GM12874 (cell line): ENCODE results near the gene PROM2.

Source experiments
- TF ChIP-seq, protein P1 (sequence below): IDR thresholded peaks from 2 replicates; pipeline ENCODE4 v1.5.1; 2011; ENCODE audit warnings: low read depth, mild to moderate bottlenecking, control low read depth, low read length, moderate library complexity; ENCODE audit not compliant: insufficient read depth

PROM2 gene

DNA sequence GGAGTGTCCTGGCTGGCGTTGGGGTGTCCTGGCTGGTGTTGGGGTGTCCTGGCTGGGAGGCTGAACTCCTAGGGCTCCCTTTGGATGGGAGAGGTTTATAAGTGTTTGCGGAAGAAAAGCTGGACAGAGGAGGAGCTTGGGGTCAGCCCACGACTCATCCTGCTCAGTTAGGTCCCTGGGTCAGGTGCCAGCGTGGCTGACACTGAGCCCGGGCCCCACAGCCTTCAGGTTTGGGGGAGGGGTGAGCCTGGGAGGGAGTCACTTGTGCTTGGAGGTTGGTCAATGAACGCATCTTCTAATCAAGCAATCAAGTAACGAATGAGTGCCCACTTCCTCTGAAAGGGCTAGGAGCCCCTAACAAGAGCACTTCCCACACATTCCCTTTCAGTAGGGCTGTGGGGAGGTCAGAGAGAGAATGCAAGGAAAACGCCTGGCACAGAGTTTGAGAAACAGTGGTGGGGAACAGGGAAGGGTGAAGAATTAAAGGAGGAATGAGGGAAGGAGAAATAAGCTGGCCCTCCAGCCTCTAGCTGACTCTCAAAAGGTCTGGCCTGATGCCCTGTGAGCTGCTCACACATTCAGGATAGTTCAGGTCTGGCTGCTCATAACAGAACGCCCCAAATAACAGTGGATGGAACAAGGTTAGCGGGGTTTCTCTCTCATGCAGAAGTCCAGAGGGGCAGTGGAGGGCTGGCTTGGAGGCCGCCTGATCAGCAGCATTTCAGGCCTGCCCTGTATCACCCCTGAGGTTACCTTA, 23.6 kb downstream of the PROM2 start:
- TF ChIP-seq, protein P1, sequence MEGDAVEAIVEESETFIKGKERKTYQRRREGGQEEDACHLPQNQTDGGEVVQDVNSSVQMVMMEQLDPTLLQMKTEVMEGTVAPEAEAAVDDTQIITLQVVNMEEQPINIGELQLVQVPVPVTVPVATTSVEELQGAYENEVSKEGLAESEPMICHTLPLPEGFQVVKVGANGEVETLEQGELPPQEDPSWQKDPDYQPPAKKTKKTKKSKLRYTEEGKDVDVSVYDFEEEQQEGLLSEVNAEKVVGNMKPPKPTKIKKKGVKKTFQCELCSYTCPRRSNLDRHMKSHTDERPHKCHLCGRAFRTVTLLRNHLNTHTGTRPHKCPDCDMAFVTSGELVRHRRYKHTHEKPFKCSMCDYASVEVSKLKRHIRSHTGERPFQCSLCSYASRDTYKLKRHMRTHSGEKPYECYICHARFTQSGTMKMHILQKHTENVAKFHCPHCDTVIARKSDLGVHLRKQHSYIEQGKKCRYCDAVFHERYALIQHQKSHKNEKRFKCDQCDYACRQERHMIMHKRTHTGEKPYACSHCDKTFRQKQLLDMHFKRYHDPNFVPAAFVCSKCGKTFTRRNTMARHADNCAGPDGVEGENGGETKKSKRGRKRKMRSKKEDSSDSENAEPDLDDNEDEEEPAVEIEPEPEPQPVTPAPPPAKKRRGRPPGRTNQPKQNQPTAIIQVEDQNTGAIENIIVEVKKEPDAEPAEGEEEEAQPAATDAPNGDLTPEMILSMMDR: no peak

DNA sequence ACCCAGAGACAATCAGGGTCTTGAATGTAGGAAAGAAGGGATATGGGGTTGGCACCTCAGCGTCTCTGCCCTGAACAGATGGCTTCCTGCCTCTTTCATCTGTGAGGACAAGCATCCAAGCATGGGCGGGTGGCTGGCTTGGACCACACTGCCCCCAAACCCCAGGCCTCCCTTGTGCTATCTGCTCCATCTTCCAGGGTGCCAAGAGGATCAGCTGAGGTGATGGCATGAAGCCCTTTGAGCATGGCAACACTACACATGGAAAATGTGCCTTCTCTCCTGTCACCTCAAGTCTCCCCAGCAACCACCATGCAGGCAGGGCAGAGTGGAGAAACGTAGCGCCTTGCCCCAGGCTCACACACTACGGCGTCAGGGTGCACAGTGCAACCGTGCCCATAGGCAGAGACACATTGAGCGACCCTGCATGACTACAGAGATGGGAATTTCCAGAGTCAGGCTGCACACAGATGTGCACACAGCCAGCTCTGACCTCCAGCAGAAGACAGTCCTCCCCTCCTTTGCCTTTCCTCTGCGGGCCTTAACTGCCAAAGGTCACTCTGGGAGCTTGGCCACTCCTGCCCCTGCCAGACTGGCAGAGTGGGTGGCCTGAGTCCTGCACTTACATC, 24.4 kb downstream of the PROM2 start:
- TF ChIP-seq, protein P1: no peak

DNA sequence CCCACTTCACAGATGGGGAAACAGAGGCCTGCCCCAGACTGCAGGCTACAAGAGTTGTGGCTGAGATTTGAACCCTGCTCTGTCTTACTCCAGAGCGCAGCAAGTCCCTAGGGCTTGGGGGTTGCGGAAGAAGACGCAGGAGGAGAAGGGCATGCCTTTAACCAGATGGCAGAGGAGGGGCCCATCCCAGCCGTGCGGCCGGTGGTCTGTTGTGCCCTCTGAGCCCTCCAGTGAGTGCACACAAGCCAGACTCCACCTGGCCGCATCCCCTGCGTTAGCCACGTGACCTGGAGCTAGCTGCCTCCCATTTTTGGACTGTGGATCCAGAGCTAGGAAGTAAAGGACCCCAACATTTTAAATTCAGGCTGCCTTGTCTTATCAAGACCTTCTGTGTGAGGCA, 25.7 kb downstream of the PROM2 start:
- TF ChIP-seq, protein P1: no peak

DNA sequence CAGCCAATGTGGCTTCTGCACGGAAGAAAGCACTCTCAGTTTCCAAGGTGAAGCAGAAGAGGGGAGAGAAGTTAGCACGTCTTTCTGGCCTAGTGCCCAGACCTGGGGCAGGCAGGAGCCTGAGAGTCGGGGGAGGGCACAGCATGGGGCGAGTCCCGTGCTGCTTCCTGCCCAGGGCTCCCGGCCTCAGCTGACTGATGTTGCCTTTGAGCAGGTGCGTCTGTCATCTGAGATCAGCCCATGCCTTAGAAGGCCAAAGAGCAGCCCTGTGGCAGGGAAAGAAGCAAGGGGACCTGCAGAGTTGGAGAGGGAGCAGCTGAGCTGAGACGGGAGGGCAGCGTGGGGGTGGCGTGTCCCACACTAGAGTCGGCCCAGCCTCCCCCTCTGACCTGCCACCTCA, 26.2 kb downstream of the PROM2 start:
- TF ChIP-seq, protein P1: no peak

DNA sequence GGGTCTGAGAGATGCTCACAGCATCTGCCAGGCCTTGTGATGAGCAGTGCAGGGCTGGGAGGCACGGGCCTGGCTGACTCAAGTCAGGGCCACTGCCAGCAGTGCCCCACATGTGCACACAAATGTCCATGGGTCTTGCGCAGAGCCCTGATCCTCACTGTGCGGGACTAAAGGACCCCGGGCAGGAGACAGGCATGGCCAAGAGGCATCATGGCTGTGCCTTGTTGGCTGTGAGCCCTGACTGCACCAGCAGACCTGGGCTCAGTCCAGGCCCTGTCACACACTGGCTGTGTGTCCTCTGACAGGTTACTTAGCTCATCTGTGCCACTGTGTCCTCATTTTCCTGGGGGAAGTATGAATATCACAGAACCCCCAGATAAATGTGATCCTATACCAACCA, 26.9 kb downstream of the PROM2 start:
- TF ChIP-seq, protein P1: no peak

DNA sequence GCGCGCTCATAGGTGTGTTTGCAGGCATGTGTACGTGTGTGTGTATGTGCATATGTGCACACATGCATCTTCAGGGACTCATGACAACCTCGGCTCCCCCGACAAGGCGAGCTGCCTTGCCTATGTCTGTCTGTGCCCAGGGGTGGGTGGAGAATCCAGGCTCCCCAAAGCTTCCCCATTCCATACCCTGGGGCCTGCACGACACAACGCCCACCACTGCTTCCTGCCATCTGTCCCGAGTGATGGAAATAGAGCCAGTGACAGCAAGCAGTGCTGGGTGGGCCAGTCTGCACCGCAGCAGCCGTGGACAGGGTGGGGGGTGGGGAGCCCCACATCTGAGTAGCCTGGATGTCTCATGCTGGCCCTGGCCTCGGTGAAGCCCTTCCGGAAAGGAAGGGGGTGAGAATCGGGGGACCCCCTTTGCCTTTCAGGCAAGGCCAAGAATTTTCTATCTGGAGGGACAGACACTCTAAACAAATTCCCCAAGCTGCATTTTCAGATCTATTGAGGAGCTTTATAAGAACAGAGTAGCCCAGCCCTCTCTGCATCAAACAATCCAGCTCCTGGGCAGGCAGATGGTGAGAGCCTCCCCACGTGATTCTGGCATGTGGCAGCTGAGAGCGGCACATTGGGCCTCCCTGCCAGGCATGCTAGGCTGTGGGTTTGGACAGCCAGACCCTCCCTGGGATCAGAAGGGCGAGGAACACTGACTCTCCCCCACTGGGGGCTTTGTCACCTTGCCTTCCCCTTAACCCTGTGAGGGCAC, 27.8 kb downstream of the PROM2 start:
- TF ChIP-seq, protein P1: no peak

DNA sequence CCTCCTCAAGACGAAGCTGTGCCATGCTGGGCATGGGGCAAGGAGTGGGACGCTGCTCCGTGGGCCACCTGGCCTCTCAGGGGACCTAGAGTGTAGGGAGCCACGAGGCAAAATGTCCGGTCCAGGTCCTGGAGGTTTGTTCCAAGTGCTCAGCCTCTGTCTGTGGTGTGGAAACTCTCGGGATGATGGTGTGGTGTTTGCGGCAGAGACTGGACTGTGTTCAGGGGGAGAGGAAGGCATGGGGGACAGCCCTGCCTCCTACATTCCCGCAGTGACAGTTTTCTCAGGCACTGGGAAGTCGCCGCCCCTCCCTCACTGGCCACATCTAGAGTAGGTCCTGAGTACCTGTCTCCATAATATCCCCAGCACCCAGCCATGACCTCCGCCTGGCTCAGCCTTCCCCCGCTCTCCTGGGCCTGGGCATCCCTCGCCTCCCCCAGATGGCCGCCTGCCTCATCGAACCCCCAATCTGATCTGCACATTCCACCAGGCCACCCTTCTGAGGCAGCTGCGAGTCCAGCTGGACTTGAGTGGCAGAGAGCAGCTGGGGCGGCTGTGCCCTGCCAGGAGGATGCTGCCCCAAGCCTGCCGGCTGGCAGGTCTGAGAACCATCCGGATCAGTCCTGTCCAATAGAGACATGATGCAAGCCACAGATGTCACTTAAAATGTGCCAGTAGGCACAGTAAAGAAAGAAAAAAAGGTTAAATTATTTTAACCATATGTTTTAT, 29.1 kb downstream of the PROM2 start:
- TF ChIP-seq, protein P1: no peak
